ENCODE measurements around the gene PPT2. TPM values are rescaled to one million over a fixed set of nuclear protein-coding genes. Genes with fewer than 3 reads are reported as not detected.

The PPT2 gene
- total and polyA plus RNA-seq, 2 of the 13 experiments (the other 11 are each of a cell fraction or from before 2014, with no cell fraction given), result 39.2 to 61.8 TPM

DNA sequence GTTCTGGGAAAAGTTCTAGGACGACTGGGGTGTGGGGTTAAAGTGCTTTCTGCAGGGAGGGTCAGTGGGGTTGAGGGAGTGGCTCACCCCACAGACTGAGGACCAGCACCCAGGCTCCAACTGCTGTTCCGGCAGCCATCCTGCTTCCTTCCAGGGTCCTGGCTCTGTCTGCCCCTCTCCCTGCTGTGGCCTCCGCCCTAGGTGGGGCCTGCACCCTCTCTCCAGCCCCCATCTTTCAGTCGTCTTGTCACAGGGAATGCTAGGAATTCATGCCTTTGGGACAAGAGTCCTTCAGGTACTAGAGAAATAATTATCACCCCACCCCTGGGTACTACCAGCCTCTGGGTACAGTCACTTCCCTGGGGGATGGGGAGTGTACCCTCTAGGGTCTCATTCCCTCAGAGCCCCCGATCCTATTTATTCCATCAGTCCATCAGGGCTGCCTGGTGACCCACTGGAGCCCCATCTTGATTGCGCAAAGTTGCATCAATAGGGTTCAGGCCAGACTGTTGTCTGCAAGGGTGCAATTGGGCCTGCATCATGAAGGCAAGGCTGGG, 30.2 kb downstream of the PPT2 start, which contains the start of gene AGER (continued):
- TF ChIP-seq, protein P1, sequence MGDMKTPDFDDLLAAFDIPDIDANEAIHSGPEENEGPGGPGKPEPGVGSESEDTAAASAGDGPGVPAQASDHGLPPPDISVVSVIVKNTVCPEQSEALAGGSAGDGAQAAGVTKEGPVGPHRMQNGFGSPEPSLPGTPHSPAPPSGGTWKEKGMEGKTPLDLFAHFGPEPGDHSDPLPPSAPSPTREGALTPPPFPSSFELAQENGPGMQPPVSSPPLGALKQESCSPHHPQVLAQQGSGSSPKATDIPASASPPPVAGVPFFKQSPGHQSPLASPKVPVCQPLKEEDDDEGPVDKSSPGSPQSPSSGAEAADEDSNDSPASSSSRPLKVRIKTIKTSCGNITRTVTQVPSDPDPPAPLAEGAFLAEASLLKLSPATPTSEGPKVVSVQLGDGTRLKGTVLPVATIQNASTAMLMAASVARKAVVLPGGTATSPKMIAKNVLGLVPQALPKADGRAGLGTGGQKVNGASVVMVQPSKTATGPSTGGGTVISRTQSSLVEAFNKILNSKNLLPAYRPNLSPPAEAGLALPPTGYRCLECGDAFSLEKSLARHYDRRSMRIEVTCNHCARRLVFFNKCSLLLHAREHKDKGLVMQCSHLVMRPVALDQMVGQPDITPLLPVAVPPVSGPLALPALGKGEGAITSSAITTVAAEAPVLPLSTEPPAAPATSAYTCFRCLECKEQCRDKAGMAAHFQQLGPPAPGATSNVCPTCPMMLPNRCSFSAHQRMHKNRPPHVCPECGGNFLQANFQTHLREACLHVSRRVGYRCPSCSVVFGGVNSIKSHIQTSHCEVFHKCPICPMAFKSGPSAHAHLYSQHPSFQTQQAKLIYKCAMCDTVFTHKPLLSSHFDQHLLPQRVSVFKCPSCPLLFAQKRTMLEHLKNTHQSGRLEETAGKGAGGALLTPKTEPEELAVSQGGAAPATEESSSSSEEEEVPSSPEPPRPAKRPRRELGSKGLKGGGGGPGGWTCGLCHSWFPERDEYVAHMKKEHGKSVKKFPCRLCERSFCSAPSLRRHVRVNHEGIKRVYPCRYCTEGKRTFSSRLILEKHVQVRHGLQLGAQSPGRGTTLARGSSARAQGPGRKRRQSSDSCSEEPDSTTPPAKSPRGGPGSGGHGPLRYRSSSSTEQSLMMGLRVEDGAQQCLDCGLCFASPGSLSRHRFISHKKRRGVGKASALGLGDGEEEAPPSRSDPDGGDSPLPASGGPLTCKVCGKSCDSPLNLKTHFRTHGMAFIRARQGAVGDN (CRISPR knock-in tag; IDR thresholded peaks at IDR 0.05), result peak; percentile 40
- TF ChIP-seq TCF12 (IDR thresholded peaks at IDR 0.05) (no peak), TCF12 (CRISPR knock-in tag; IDR thresholded peaks at IDR 0.05) (no peak), ZBTB42 (CRISPR knock-in tag; IDR thresholded peaks at IDR 0.05) (no peak), PAF1 (CRISPR knock-in tag; IDR thresholded peaks at IDR 0.05) (0 out of 2 replicates have a peak, but pooled peaks have one; percentile 63), TAF1 (CRISPR knock-in tag; IDR thresholded peaks at IDR 0.05) (no peak), BORCS8-MEF2B (CRISPR knock-in tag; IDR thresholded peaks at IDR 0.05) (no peak), JUN (CRISPR knock-in tag; IDR thresholded peaks at IDR 0.05) (no peak), GLI4 (CRISPR knock-in tag; IDR thresholded peaks at IDR 0.05; ENCODE audit: borderline replicate concordance) (no peak), ZNF619 (CRISPR knock-in tag; IDR thresholded peaks at IDR 0.05) (no peak), CEBPG (CRISPR knock-in tag; IDR thresholded peaks at IDR 0.05) (peak; percentile 81), PITX1 (CRISPR knock-in tag; IDR thresholded peaks at IDR 0.05) (no peak), ZNF253 (CRISPR knock-in tag; IDR thresholded peaks at IDR 0.05; ENCODE audit: borderline replicate concordance) (no peak), RBFOX2 (IDR thresholded peaks at IDR 0.05; ENCODE audit: low read depth, low read length) (peak; percentile 69), HDAC2 (CRISPR knock-in tag; IDR thresholded peaks at IDR 0.05) (no peak), ATRX (CRISPR knock-in tag; IDR thresholded peaks at IDR 0.05; ENCODE audit: borderline replicate concordance) (no peak), RBM22 (optimal IDR thresholded peaks at IDR 0.05; ENCODE audit: low read length) (peak; percentile 92)
- TF ChIP-seq, protein P2, sequence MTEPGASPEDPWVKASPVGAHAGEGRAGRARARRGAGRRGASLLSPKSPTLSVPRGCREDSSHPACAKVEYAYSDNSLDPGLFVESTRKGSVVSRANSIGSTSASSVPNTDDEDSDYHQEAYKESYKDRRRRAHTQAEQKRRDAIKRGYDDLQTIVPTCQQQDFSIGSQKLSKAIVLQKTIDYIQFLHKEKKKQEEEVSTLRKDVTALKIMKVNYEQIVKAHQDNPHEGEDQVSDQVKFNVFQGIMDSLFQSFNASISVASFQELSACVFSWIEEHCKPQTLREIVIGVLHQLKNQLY (CRISPR knock-in tag; IDR thresholded peaks at IDR 0.05), result no peak
- TF ChIP-seq, protein P3, sequence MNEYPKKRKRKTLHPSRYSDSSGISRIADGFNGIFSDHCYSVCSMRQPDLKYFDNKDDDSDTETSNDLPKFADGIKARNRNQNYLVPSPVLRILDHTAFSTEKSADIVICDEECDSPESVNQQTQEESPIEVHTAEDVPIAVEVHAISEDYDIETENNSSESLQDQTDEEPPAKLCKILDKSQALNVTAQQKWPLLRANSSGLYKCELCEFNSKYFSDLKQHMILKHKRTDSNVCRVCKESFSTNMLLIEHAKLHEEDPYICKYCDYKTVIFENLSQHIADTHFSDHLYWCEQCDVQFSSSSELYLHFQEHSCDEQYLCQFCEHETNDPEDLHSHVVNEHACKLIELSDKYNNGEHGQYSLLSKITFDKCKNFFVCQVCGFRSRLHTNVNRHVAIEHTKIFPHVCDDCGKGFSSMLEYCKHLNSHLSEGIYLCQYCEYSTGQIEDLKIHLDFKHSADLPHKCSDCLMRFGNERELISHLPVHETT (CRISPR knock-in tag; conservative IDR thresholded peaks at IDR 0.05), result no peak
- TF ChIP-seq, protein P4, sequence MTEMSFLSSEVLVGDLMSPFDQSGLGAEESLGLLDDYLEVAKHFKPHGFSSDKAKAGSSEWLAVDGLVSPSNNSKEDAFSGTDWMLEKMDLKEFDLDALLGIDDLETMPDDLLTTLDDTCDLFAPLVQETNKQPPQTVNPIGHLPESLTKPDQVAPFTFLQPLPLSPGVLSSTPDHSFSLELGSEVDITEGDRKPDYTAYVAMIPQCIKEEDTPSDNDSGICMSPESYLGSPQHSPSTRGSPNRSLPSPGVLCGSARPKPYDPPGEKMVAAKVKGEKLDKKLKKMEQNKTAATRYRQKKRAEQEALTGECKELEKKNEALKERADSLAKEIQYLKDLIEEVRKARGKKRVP (CRISPR knock-in tag; IDR thresholded peaks at IDR 0.05), result peak in 1 of 2 experiments; percentile 71; a peak in 2 of 4 replicates
